EL (cell line): ENCODE data around the gene AQP6.

Experiments
- DNase-seq: peaks from one replicate; pipeline ENCODE4 v3.0.0-alpha.2; 2016

The AQP6 gene

GRCh38 chr12:49956663-49957569 lies 15.8 kb upstream of the AQP6 start:
- no peak for DNase-seq

- DNase-seq = no peak
Observed at GRCh38 chr12:49957570-49957967, 15.2 kb upstream of the AQP6 start.

GRCh38 chr12:49959685-49960473 lies 12.9 kb upstream of the AQP6 start:
- DNase-seq = peak; percentile 54

- DNase-seq = no peak
Observed at GRCh38 chr12:49960474-49961110, 12.2 kb upstream of the AQP6 start.

GRCh38 chr12:49961111-49961922 lies 11.4 kb upstream of the AQP6 start, which contains the start of gene AQP5:
AQP5 (plus strand) TSS chr12:49961872; CDS start chr12:49962018, 146 bp downstream.
- DNase-seq = no peak

GRCh38 chr12:49961993-49962764 lies 10.6 kb upstream of the AQP6 start:
- no peak for DNase-seq

GRCh38 chr12:49962861-49963765 lies 9.6 kb upstream of the AQP6 start:
- peak; percentile 32 for DNase-seq

- no peak for DNase-seq
Observed at GRCh38 chr12:49963976-49964815, 8.6 kb upstream of the AQP6 start.

- DNase-seq = no peak
Observed at GRCh38 chr12:49964849-49965624, 7.7 kb upstream of the AQP6 start.

GRCh38 chr12:49965836-49966235 lies 6.9 kb upstream of the AQP6 start:
- no peak for DNase-seq

GRCh38 chr12:49966511-49967041 lies 6.2 kb upstream of the AQP6 start:
- DNase-seq = no peak

GRCh38 chr12:49967042-49967776 lies 5.5 kb upstream of the AQP6 start:
- DNase-seq = peak; percentile 81

GRCh38 chr12:49967777-49968250 lies 4.9 kb upstream of the AQP6 start:
- DNase-seq = no peak

GRCh38 chr12:49968471-49968870 lies 4.3 kb upstream of the AQP6 start:
- no peak for DNase-seq

- DNase-seq = no peak
Observed at GRCh38 chr12:49969027-49969426, 3.7 kb upstream of the AQP6 start.

GRCh38 chr12:49969651-49970429 lies 2.9 kb upstream of the AQP6 start:
- DNase-seq = no peak

- no peak for DNase-seq
Observed at GRCh38 chr12:49970658-49971057, 2.1 kb upstream of the AQP6 start.
